Body of pancreas (tissue), 4 donors: ENCODE results near the gene SLC9A6.

Source experiments
- POLR2A ChIP-seq, 3 donors: fragments of 450-650 bp; IDR thresholded peaks; one replicate each; pipeline ENCODE4 v1.6.1; 2016; ENCODE audit warnings: antibody characterized with exemption in 3 of 3, mild to moderate bottlenecking in 2 of 3
- TF ChIP-seq, protein P1 (sequence below), 7 experiments: fragments of 450-650 bp in 4 of 7; fragments of 200-600 bp in 3 of 7; sonication (generic) in 3 of 7; IDR thresholded peaks; one replicate each; pipeline ENCODE4 v1.5.1; 2016 to 2019; ENCODE audit warnings: antibody characterized with exemption in 7 of 7

DNA sequence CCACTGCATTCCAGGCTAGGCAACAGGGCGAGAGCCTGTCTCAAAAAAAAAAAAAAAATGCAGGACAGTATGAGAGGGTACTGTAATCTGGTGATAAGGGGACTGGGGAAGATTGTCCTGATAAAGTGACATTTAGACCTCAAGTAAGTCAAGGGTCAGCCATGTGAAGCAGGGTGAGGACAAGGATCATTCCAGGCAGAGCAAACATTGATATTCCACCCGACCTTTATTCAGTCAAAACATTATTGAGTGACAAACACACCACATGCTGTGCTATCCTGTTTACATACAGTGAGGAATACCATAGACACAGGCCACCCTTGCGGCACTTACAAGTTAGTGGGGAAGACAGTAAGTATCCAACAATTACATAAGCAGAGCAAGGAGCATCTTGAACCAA lies 64.4 kb downstream of the SLC9A6 start:
- TF ChIP-seq POLR2A (IDR thresholded peaks at IDR 0.05): no peak
- TF ChIP-seq, protein P1, sequence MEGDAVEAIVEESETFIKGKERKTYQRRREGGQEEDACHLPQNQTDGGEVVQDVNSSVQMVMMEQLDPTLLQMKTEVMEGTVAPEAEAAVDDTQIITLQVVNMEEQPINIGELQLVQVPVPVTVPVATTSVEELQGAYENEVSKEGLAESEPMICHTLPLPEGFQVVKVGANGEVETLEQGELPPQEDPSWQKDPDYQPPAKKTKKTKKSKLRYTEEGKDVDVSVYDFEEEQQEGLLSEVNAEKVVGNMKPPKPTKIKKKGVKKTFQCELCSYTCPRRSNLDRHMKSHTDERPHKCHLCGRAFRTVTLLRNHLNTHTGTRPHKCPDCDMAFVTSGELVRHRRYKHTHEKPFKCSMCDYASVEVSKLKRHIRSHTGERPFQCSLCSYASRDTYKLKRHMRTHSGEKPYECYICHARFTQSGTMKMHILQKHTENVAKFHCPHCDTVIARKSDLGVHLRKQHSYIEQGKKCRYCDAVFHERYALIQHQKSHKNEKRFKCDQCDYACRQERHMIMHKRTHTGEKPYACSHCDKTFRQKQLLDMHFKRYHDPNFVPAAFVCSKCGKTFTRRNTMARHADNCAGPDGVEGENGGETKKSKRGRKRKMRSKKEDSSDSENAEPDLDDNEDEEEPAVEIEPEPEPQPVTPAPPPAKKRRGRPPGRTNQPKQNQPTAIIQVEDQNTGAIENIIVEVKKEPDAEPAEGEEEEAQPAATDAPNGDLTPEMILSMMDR (IDR thresholded peaks at IDR 0.05): no peak
